Measurements from ENCODE around the gene PLCL1.

The PLCL1 gene

DNA sequence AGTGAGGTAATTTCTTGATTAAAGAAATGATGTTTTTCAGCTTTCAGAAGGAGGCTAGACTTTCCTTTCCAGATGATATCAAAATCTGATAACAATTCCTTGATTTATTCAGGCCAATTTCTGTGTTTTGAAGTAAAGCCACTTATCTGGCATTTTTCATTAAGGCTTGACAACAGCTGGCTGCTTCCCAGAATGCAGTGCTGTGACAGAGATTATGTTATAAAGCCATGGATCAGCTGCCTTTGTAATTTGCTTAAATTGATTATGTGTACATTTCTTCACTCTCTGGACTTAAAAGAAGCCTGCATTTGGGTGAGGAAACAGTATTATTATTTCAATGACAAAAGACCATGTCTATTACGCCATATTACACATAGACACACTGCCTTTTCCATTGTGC, 136.0 kb downstream of the PLCL1 start:
- TF ChIP-seq EZH2 (optimal IDR thresholded peaks at IDR 0.05; ENCODE audit: low read depth, low read length) (no peak), EZH2phosphoT487 (IDR thresholded peaks at IDR 0.05; ENCODE audit: low read length) (no peak)
- TF ChIP-seq, protein P1, sequence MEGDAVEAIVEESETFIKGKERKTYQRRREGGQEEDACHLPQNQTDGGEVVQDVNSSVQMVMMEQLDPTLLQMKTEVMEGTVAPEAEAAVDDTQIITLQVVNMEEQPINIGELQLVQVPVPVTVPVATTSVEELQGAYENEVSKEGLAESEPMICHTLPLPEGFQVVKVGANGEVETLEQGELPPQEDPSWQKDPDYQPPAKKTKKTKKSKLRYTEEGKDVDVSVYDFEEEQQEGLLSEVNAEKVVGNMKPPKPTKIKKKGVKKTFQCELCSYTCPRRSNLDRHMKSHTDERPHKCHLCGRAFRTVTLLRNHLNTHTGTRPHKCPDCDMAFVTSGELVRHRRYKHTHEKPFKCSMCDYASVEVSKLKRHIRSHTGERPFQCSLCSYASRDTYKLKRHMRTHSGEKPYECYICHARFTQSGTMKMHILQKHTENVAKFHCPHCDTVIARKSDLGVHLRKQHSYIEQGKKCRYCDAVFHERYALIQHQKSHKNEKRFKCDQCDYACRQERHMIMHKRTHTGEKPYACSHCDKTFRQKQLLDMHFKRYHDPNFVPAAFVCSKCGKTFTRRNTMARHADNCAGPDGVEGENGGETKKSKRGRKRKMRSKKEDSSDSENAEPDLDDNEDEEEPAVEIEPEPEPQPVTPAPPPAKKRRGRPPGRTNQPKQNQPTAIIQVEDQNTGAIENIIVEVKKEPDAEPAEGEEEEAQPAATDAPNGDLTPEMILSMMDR (IDR thresholded peaks at IDR 0.05; ENCODE audit: low read length), result no peak
- H3K36me3 ChIP-seq (replicated peaks; ENCODE audit: insufficient read depth, low read length), result no peaks in the 10 kb centered on the region
- H3K79me2 ChIP-seq (ENCODE audit: low read length), result no peaks in the 10 kb centered on the region
- H3K9me2 ChIP-seq (replicated peaks; ENCODE audit: insufficient read depth, low read length), result no peaks in the 10 kb centered on the region
- no peaks in the 10 kb centered on the region for H3K27me3 ChIP-seq (replicated peaks; ENCODE audit: insufficient read depth, low read length)
- peaks cover 15% of the 10 kb centered on the region for H3K4me1 ChIP-seq (ENCODE audit: low read length)
- no peak overlapping the region for H2AFZ ChIP-seq (ENCODE audit: low read length)
- no peak overlapping the region for H3K4me2 ChIP-seq (ENCODE audit: low read depth, low read length)
- no peaks in the 10 kb centered on the region for H4K20me1 ChIP-seq (ENCODE audit: insufficient read depth, low read length)
- peaks cover 5% of the 10 kb centered on the region; the same call in 1 of the 2 replicates for H3F3A ChIP-seq (ENCODE audit: insufficient read depth, low read length)
- no peak for DNase-seq
- no peaks in the 10 kb centered on the region for H3K9me3 ChIP-seq (replicated peaks; ENCODE audit: insufficient read depth, low read length)
- H3K9ac ChIP-seq (ENCODE audit: low read length), result no peak overlapping the region
- no peak overlapping the region for H3K27ac ChIP-seq (ENCODE audit: low read length)
- H3K4me3 ChIP-seq (ENCODE audit: low read length), result no peak overlapping the region

DNA sequence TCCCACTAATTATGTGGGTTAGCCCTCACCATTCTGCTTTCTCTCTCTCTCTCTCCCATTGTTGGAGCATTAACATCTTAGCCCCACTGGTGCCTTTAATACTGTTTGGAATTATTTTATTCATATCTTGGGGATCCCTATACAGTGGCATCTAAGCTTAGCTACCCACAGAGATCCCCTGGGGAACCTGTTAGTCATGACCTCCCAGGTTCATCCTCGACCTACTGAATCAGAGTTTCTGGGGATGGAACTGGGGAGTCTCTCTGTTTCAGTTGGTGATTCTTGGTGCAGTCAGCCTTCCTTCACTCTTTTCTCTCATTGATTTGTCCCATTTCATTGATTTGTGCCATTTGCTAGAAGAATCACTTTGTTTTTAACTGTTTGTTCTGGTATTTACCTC, 137.3 kb downstream of the PLCL1 start:
- H3K9me2 ChIP-seq (replicated peaks; ENCODE audit: insufficient read depth, low read length), result no peaks in the 10 kb centered on the region
- TF ChIP-seq EZH2phosphoT487 (IDR thresholded peaks at IDR 0.05; ENCODE audit: low read length), result no peak
- TF ChIP-seq EZH2 (optimal IDR thresholded peaks at IDR 0.05; ENCODE audit: low read depth, low read length), result no peak
- TF ChIP-seq, protein P1 (IDR thresholded peaks at IDR 0.05; ENCODE audit: low read length), result no peak
- no peak overlapping the region for H2AFZ ChIP-seq (ENCODE audit: low read length)
- H3K27ac ChIP-seq (ENCODE audit: low read length), result no peak overlapping the region
- no peak overlapping the region for H3K9ac ChIP-seq (ENCODE audit: low read length)
- no peaks in the 10 kb centered on the region for H3K36me3 ChIP-seq (replicated peaks; ENCODE audit: insufficient read depth, low read length)
- H3F3A ChIP-seq (ENCODE audit: insufficient read depth, low read length), result peaks cover 5% of the 10 kb centered on the region; the same call in 1 of the 2 replicates
- H3K27me3 ChIP-seq (replicated peaks; ENCODE audit: insufficient read depth, low read length), result no peaks in the 10 kb centered on the region
- no peaks in the 10 kb centered on the region for H4K20me1 ChIP-seq (ENCODE audit: insufficient read depth, low read length)
- no peak for DNase-seq
- no peaks in the 10 kb centered on the region for H3K9me3 ChIP-seq (replicated peaks; ENCODE audit: insufficient read depth, low read length)
- H3K4me2 ChIP-seq (ENCODE audit: low read depth, low read length), result no peak overlapping the region
- H3K79me2 ChIP-seq (ENCODE audit: low read length), result no peaks in the 10 kb centered on the region
- no peak overlapping the region for H3K4me3 ChIP-seq (ENCODE audit: low read length)
- peaks cover 15% of the 10 kb centered on the region for H3K4me1 ChIP-seq (ENCODE audit: low read length)

DNA sequence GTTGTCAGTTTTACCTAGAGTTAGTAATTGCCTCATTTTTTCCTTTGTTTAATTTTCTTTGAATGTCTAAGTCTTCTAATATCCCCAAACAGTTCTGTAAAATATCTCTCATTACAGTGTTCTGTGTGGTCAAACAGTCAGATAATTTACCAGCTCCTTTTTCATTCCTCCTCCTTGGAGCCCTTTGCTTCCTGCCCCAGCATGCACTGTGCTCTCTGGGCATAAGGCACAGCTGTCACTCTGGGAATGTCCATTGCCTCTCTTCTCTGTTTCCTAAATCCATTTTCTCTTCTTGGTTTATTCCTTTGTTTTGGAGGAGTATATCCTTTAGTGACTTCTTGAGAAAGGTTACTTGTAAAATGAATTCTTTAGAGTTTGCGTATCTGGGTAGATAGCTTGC, 139.3 kb downstream of the PLCL1 start:
- DNase-seq, result no peak
- H2AFZ ChIP-seq (ENCODE audit: low read length), result no peak overlapping the region
- TF ChIP-seq EZH2phosphoT487 (IDR thresholded peaks at IDR 0.05; ENCODE audit: low read length) (no peak), EZH2 (optimal IDR thresholded peaks at IDR 0.05; ENCODE audit: low read depth, low read length) (no peak)
- TF ChIP-seq, protein P1 (IDR thresholded peaks at IDR 0.05; ENCODE audit: low read length), result no peak

More for the DNA sequence above, 139.3 kb downstream of the PLCL1 start:
- peaks cover 15% of the 10 kb centered on the region for H3K4me1 ChIP-seq (ENCODE audit: low read length)
- no peaks in the 10 kb centered on the region for H3K36me3 ChIP-seq (replicated peaks; ENCODE audit: insufficient read depth, low read length)
- no peaks in the 10 kb centered on the region for H3K9me2 ChIP-seq (replicated peaks; ENCODE audit: insufficient read depth, low read length)
- H3K9ac ChIP-seq (ENCODE audit: low read length), result no peak overlapping the region
- H3K79me2 ChIP-seq (ENCODE audit: low read length), result no peaks in the 10 kb centered on the region
- H3K4me2 ChIP-seq (ENCODE audit: low read depth, low read length), result no peak overlapping the region
- no peak overlapping the region for H3K4me3 ChIP-seq (ENCODE audit: low read length)
- no peaks in the 10 kb centered on the region for H4K20me1 ChIP-seq (ENCODE audit: insufficient read depth, low read length)
- H3F3A ChIP-seq (ENCODE audit: insufficient read depth, low read length), result peaks cover 5% of the 10 kb centered on the region; the same call in 1 of the 2 replicates
- H3K27ac ChIP-seq (ENCODE audit: low read length), result no peak overlapping the region
- H3K9me3 ChIP-seq (replicated peaks; ENCODE audit: insufficient read depth, low read length), result no peaks in the 10 kb centered on the region
- H3K27me3 ChIP-seq (replicated peaks; ENCODE audit: insufficient read depth, low read length), result no peaks in the 10 kb centered on the region
